HFFc6 (cell line): ENCODE data around the gene ITSN1. TPM values are rescaled to one million over a fixed set of nuclear protein-coding genes. Genes with fewer than 3 reads are reported as not detected.

Source experiments
- DNase-seq: peaks from one replicate; pipeline ENCODE4 v3.0.0-alpha.2; 2018
- H3K27ac Mint-ChIP-seq: 2 replicates; pipeline ENCODE4 v1.8.0; 2020; ENCODE audit warnings: mild to moderate bottlenecking, mixed read lengths
- H3K27me3 Mint-ChIP-seq: 2 replicates; pipeline ENCODE4 v1.8.0; 2021; ENCODE audit warnings: mild to moderate bottlenecking, moderate library complexity, mixed read lengths; ENCODE audit not compliant: insufficient read depth
- H3K36me3 Mint-ChIP-seq: 2 replicates; pipeline ENCODE4 v1.8.0; 2021; ENCODE audit warnings: low read depth, mixed read lengths
- H3K4me1 Mint-ChIP-seq: 2 replicates; pipeline ENCODE4 v1.8.0; 2020; ENCODE audit warnings: low read depth, mixed read lengths
- H3K4me3 Mint-ChIP-seq: 2 replicates; pipeline ENCODE4 v1.8.0; 2020; ENCODE audit warnings: mild to moderate bottlenecking, moderate library complexity, mixed read lengths
- H3K9me3 Mint-ChIP-seq: 2 replicates; pipeline ENCODE4 v1.8.0; 2020; ENCODE audit warnings: mild to moderate bottlenecking, mixed read lengths
- CTCF ChIP-seq: fragments of 200-600 bp; sonication (generic); IDR thresholded peaks from 2 replicates; pipeline ENCODE4 v1.5.0; 2021; ENCODE audit warnings: antibody characterized with exemption, mild to moderate bottlenecking
- total RNA-seq, 6 experiments: library from RNA; stranded (reverse); fragmentation: NEBNext Ultra II Directional; extraction: Animal tissue kit (Norgen Biotek cat#: 25700); gene quantifications; 2 replicates in 1 of 6; 3 replicates in 5 of 6; pipeline ENCODE4 v1.2.3, GENCODE V29; 2021

The ITSN1 gene
- total RNA-seq, 6 experiments from 2014 or later: 47.7 to 54.8 (median 54.0) TPM

- Mint-ChIP-seq H3K27ac (no peak overlapping the region), H3K27me3 (peaks cover under 1% of the 10 kb centered on the region; the same call in 1 of the 2 replicates), H3K4me1 (peaks cover 29% of the 10 kb centered on the region), H3K36me3 (peaks cover 15% of the 10 kb centered on the region), H3K9me3 (no peaks in the 10 kb centered on the region), H3K4me3 (no peak overlapping the region)
- DNase-seq: no peak
- no peak for TF ChIP-seq CTCF
These were observed 91.3 kb downstream of the ITSN1 start for GRCh38 chr21:33733601-33734000.

GRCh38 chr21:33734291-33734690 is 92.0 kb downstream of the ITSN1 start:
- Mint-ChIP-seq H3K27me3 (peaks cover 2% of the 10 kb centered on the region; the same call in 1 of the 2 replicates), H3K27ac (no peak overlapping the region), H3K4me1 (peaks cover 29% of the 10 kb centered on the region), H3K4me3 (no peak overlapping the region), H3K9me3 (no peaks in the 10 kb centered on the region), H3K36me3 (peaks cover 18% of the 10 kb centered on the region)
- no peak for TF ChIP-seq CTCF
- no peak for DNase-seq

GRCh38 chr21:33734818-33735217 is 92.5 kb downstream of the ITSN1 start:
- peaks cover 29% of the 10 kb centered on the region for H3K4me1 Mint-ChIP-seq
- H3K27me3 Mint-ChIP-seq: peaks cover 2% of the 10 kb centered on the region; the same call in 1 of the 2 replicates
- peaks cover 18% of the 10 kb centered on the region for H3K36me3 Mint-ChIP-seq
- DNase-seq: no peak
- no peak overlapping the region for H3K27ac Mint-ChIP-seq
- TF ChIP-seq CTCF: no peak
- no peaks in the 10 kb centered on the region for H3K9me3 Mint-ChIP-seq
- no peak overlapping the region for H3K4me3 Mint-ChIP-seq

GRCh38 chr21:33736569-33736968 is 94.3 kb downstream of the ITSN1 start:
- H3K9me3 Mint-ChIP-seq: no peaks in the 10 kb centered on the region
- peak overlapping the region; percentile 36; the same call in 1 of the 2 replicates for H3K27ac Mint-ChIP-seq
- peaks cover 22% of the 10 kb centered on the region for H3K4me1 Mint-ChIP-seq
- no peak for DNase-seq
- no peak for TF ChIP-seq CTCF
- H3K4me3 Mint-ChIP-seq: no peak overlapping the region
- peaks cover 2% of the 10 kb centered on the region; the same call in 1 of the 2 replicates for H3K27me3 Mint-ChIP-seq
- H3K36me3 Mint-ChIP-seq: peaks cover 13% of the 10 kb centered on the region

- H3K27ac Mint-ChIP-seq: no peak overlapping the region
- peaks cover 35% of the 10 kb centered on the region for H3K36me3 Mint-ChIP-seq
- peaks cover 9% of the 10 kb centered on the region for H3K4me1 Mint-ChIP-seq
- no peaks in the 10 kb centered on the region for H3K9me3 Mint-ChIP-seq
- no peak for TF ChIP-seq CTCF
- no peak for DNase-seq
- no peak overlapping the region for H3K4me3 Mint-ChIP-seq
- peaks cover 2% of the 10 kb centered on the region; the same call in 1 of the 2 replicates for H3K27me3 Mint-ChIP-seq
These were observed 97.4 kb downstream of the ITSN1 start for GRCh38 chr21:33739701-33740100.

GRCh38 chr21:33747420-33747819 is 105.1 kb downstream of the ITSN1 start:
- Mint-ChIP-seq H3K27ac (no peak overlapping the region), H3K4me3 (no peak overlapping the region), H3K4me1 (peaks cover 20% of the 10 kb centered on the region), H3K27me3 (peaks cover 5% of the 10 kb centered on the region; the same call in 1 of the 2 replicates), H3K36me3 (peaks cover 55% of the 10 kb centered on the region), H3K9me3 (peaks cover 21% of the 10 kb centered on the region)
- no peak for TF ChIP-seq CTCF
- DNase-seq: no peak
